Keratinocyte (primary cell): ENCODE data around the gene DRD1.

Experiments
- EZH2 ChIP-seq: IDR thresholded peaks from one replicate; pipeline ENCODE4 v1.6.1; 2012; ENCODE audit warnings: inconsistent platforms, mild to moderate bottlenecking, low read length, moderate library complexity
- TF ChIP-seq, protein P1 (sequence below), 3 experiments: IDR thresholded peaks in 1 of 3; conservative IDR thresholded peaks in 1 of 3; optimal IDR thresholded peaks in 1 of 3; 2 replicates in 2 of 3; 3 replicates in 1 of 3; pipeline versions ENCODE3 to v1.5.1; 2011; ENCODE audit warnings: low read length in 3 of 3, mild to moderate bottlenecking in 3 of 3, moderate library complexity in 2 of 3, control low read depth in 1 of 3, inconsistent platforms in 1 of 3; ENCODE audit not compliant: insufficient read depth in 2 of 3; ENCODE audit errors: extremely low read depth in 1 of 3

GRCh38 chr5:175465282-175465681 is 21.3 kb upstream of the DRD1 start:
- TF ChIP-seq, protein P1, sequence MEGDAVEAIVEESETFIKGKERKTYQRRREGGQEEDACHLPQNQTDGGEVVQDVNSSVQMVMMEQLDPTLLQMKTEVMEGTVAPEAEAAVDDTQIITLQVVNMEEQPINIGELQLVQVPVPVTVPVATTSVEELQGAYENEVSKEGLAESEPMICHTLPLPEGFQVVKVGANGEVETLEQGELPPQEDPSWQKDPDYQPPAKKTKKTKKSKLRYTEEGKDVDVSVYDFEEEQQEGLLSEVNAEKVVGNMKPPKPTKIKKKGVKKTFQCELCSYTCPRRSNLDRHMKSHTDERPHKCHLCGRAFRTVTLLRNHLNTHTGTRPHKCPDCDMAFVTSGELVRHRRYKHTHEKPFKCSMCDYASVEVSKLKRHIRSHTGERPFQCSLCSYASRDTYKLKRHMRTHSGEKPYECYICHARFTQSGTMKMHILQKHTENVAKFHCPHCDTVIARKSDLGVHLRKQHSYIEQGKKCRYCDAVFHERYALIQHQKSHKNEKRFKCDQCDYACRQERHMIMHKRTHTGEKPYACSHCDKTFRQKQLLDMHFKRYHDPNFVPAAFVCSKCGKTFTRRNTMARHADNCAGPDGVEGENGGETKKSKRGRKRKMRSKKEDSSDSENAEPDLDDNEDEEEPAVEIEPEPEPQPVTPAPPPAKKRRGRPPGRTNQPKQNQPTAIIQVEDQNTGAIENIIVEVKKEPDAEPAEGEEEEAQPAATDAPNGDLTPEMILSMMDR (optimal IDR thresholded peaks at IDR 0.05 in 1 of 3, IDR thresholded peaks at IDR 0.05 in 1 of 3, conservative IDR thresholded peaks at IDR 0.05 in 1 of 3; ENCODE audit: extremely low read depth in 1 of 3, insufficient read depth in 2 of 3, low read length in 3 of 3): no peak
- no peak for TF ChIP-seq EZH2
